ENCODE results near the gene GSKIP.
"Not testable (repeated sequence)": the region's sequence is repeated elsewhere in the genome, so short reads cannot be mapped to it uniquely, and the experiment has no call there.

GSKIP gene

DNA sequence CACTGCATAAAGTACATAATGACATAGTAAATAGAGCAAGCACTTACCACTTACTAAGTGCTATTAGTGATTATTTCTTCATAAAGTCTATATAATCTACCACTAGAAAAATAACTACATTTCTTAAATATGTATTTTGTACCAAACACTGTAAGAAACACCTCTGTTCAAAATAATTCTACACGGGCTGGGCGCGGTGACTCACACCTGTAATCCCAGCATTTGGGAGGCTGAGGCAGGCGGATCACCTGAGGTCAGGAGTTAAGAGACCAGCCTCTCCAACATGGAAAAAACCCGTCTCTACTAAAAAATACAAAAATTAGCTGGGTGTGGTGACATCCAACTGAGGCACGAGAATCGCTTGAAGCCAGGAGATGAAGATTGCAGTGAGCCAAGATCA lies 39.1 kb upstream of the GSKIP start:
- H3K27me3 ChIP-seq (ENCODE audit: insufficient read depth, low read depth) = no peaks in the 10 kb centered on the region
- H4K20me1 ChIP-seq (ENCODE audit: insufficient read depth) = no peaks in the 10 kb centered on the region
- no peaks in the 10 kb centered on the region for H3K4me1 ChIP-seq (ENCODE audit: low read depth, poor library complexity, severe bottlenecking)
- TF ChIP-seq, protein P1, sequence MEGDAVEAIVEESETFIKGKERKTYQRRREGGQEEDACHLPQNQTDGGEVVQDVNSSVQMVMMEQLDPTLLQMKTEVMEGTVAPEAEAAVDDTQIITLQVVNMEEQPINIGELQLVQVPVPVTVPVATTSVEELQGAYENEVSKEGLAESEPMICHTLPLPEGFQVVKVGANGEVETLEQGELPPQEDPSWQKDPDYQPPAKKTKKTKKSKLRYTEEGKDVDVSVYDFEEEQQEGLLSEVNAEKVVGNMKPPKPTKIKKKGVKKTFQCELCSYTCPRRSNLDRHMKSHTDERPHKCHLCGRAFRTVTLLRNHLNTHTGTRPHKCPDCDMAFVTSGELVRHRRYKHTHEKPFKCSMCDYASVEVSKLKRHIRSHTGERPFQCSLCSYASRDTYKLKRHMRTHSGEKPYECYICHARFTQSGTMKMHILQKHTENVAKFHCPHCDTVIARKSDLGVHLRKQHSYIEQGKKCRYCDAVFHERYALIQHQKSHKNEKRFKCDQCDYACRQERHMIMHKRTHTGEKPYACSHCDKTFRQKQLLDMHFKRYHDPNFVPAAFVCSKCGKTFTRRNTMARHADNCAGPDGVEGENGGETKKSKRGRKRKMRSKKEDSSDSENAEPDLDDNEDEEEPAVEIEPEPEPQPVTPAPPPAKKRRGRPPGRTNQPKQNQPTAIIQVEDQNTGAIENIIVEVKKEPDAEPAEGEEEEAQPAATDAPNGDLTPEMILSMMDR (conservative IDR thresholded peaks at IDR 0.05; ENCODE audit: low read depth, low read length) = no peak
- no peak overlapping the region for H3K4me2 ChIP-seq
- no peaks in the 10 kb centered on the region for H3K36me3 ChIP-seq (ENCODE audit: insufficient read depth)
- H3K79me2 ChIP-seq (ENCODE audit: insufficient read depth, low read depth) = no peaks in the 10 kb centered on the region
- no peak overlapping the region for H3K4me3 ChIP-seq (IDR thresholded peaks at IDR 0.05; ENCODE audit: insufficient read depth, low read depth, low read length)
- no peak overlapping the region for H2AFZ ChIP-seq (ENCODE audit: low read depth)
- H3K9ac ChIP-seq = no peak overlapping the region
- no peak overlapping the region for H3K27ac ChIP-seq

DNA sequence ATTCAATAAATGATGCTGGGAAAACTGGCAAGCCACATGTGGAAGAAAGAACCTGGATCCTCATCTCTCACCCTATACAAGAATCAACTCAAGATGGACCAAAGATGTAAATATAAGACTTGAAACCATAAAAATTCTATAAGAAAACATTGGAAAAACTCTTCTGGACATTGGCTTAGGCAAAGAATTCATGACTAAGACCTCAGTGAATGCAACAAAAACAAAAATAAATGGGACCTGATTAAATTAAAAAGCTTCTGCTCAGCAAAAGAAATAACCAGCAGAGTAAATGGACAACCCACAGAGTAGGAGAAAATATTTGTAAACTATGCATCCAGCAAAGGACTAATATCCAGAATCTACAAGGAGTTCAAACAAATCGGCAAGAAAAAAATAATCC lies 24.8 kb upstream of the GSKIP start:
- Histone ChIP-seq H3K27me3 (ENCODE audit: insufficient read depth, low read depth) (no peaks in the 10 kb centered on the region), H3K36me3 (ENCODE audit: insufficient read depth) (no peaks in the 10 kb centered on the region), H3K79me2 (ENCODE audit: insufficient read depth, low read depth) (no peaks in the 10 kb centered on the region), H3K9ac (no peak overlapping the region), H3K4me1 (ENCODE audit: low read depth, poor library complexity, severe bottlenecking) (no peaks in the 10 kb centered on the region), H2AFZ (ENCODE audit: low read depth) (no peak overlapping the region), H3K27ac (no peak overlapping the region), H3K4me2 (no peak overlapping the region), H4K20me1 (ENCODE audit: insufficient read depth) (no peaks in the 10 kb centered on the region), H3K4me3 (IDR thresholded peaks at IDR 0.05; ENCODE audit: insufficient read depth, low read depth, low read length) (no peak overlapping the region)
- TF ChIP-seq, protein P1 (conservative IDR thresholded peaks at IDR 0.05; ENCODE audit: low read depth, low read length) = no peak

DNA sequence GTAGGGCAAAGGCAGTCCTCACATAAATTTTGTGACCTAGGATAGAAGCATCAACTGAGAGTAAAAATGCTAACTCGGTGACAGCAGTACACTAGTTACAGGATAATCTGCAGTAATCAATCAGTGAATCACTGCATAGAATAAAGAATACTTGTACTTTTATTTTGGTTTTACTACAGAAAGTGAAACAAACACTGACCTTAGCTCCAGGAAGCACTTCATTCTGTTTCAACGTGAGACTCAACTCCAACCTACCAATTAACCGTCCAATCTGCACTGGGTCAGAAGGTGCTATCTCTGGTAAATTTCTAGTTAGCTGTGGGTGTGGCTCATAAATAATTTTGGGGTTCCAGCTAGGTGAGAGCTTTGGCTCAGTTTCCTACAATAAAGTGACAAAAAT lies 22.0 kb upstream of the GSKIP start:
- H3K4me2 ChIP-seq = no peak overlapping the region
- H3K4me3 ChIP-seq (IDR thresholded peaks at IDR 0.05; ENCODE audit: insufficient read depth, low read depth, low read length) = no peak overlapping the region
- no peaks in the 10 kb centered on the region for H3K79me2 ChIP-seq (ENCODE audit: insufficient read depth, low read depth)
- no peaks in the 10 kb centered on the region for H3K36me3 ChIP-seq (ENCODE audit: insufficient read depth)
- H3K4me1 ChIP-seq (ENCODE audit: low read depth, poor library complexity, severe bottlenecking) = no peaks in the 10 kb centered on the region
- TF ChIP-seq, protein P1 (conservative IDR thresholded peaks at IDR 0.05; ENCODE audit: low read depth, low read length) = no peak
- no peak overlapping the region for H3K9ac ChIP-seq
- no peaks in the 10 kb centered on the region for H4K20me1 ChIP-seq (ENCODE audit: insufficient read depth)
- no peaks in the 10 kb centered on the region for H3K27me3 ChIP-seq (ENCODE audit: insufficient read depth, low read depth)
- no peak overlapping the region for H3K27ac ChIP-seq
- H2AFZ ChIP-seq (ENCODE audit: low read depth) = no peak overlapping the region

DNA sequence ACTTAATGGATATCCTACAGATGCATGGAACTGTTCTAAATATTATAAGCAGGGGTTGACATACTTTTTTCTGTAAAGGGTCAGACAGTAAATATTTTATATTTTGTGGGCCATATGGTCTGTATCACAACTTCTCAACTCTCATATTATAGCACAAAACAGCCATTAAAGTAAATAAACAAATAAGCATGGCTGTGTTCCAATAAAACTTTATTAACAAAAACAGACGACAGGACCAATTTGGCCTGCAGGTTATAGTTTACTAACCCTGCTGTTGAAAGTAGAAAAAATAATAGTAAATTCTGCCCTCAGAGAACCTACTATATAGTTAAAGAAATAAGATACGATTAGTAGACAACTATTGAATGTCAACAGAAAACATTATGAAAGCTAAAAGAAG lies 17.7 kb upstream of the GSKIP start:
- TF ChIP-seq, protein P1 (conservative IDR thresholded peaks at IDR 0.05; ENCODE audit: low read depth, low read length) = no peak
- no peaks in the 10 kb centered on the region for H3K4me1 ChIP-seq (ENCODE audit: low read depth, poor library complexity, severe bottlenecking)
- no peak overlapping the region for H2AFZ ChIP-seq (ENCODE audit: low read depth)
- no peaks in the 10 kb centered on the region for H3K36me3 ChIP-seq (ENCODE audit: insufficient read depth)
- no peak overlapping the region for H3K4me3 ChIP-seq (IDR thresholded peaks at IDR 0.05; ENCODE audit: insufficient read depth, low read depth, low read length)
- H3K4me2 ChIP-seq = no peak overlapping the region
- no peaks in the 10 kb centered on the region for H3K79me2 ChIP-seq (ENCODE audit: insufficient read depth, low read depth)
- no peaks in the 10 kb centered on the region for H3K27me3 ChIP-seq (ENCODE audit: insufficient read depth, low read depth)
- no peaks in the 10 kb centered on the region for H4K20me1 ChIP-seq (ENCODE audit: insufficient read depth)
- H3K27ac ChIP-seq = no peak overlapping the region
- no peak overlapping the region for H3K9ac ChIP-seq

DNA sequence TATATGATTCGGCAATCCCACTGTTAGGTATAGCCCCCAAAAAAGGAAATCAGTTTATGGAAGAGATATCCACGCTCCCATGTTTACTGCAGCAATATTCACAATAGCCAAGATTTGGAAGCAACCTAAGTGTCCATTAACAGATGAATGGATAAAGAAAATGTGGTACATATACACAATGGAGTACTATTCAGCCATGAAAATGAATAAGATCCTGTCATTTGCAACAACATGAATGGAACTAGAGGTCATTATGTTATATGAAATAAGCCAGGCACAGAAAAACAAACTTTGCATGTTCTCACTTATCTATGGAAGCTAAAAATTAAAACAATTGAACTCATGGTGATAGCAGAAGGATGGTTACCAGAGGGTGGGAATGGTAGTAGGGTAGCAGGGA lies 15.4 kb upstream of the GSKIP start:
- H3K4me2 ChIP-seq = not testable (repeated sequence)

More for the DNA sequence above, 15.4 kb upstream of the GSKIP start:
- not testable (repeated sequence) for H4K20me1 ChIP-seq (ENCODE audit: insufficient read depth); H3K27ac ChIP-seq; H3K36me3 ChIP-seq (ENCODE audit: insufficient read depth); H3K79me2 ChIP-seq (ENCODE audit: insufficient read depth, low read depth); H3K27me3 ChIP-seq (ENCODE audit: insufficient read depth, low read depth); H3K4me3 ChIP-seq (IDR thresholded peaks at IDR 0.05; ENCODE audit: insufficient read depth, low read depth, low read length); H3K9ac ChIP-seq; H2AFZ ChIP-seq (ENCODE audit: low read depth); H3K4me1 ChIP-seq (ENCODE audit: low read depth, poor library complexity, severe bottlenecking)

All from KMS-11 (cell line).